Measurements from ENCODE around the gene RDH13.
"Not testable (repeated sequence)": the region's sequence is repeated elsewhere in the genome, so short reads cannot be mapped to it uniquely, and the experiment has no call there.

Gene RDH13

GRCh38 chr19:55028757-55029156 lies 34.2 kb downstream of the RDH13 start:
- Histone ChIP-seq H3K4me3 (no peak overlapping the region), H3K27ac (no peak overlapping the region)

GRCh38 chr19:55027472-55028337 lies 35.2 kb downstream of the RDH13 start:
- Histone ChIP-seq H3K27ac (no peak overlapping the region), H3K4me3 (no peak overlapping the region)

GRCh38 chr19:55027140-55027471 lies 35.8 kb downstream of the RDH13 start:
- not testable (repeated sequence) for H3K4me3 ChIP-seq, H3K27ac ChIP-seq

- H3K4me3 ChIP-seq: no peak overlapping the region
- no peak overlapping the region for H3K27ac ChIP-seq
These were observed 38.8 kb downstream of the RDH13 start for GRCh38 chr19:55024111-55024510.

GRCh38 chr19:55020351-55020750 lies 42.6 kb downstream of the RDH13 start:
- not testable (repeated sequence) for H3K27ac ChIP-seq, H3K4me3 ChIP-seq

GRCh38 chr19:55018633-55019032 lies 44.3 kb downstream of the RDH13 start:
- H3K27ac ChIP-seq: no peak overlapping the region
- no peak overlapping the region for H3K4me3 ChIP-seq

GRCh38 chr19:55018216-55018615 lies 44.7 kb downstream of the RDH13 start:
- Histone ChIP-seq H3K4me3 (no peak overlapping the region), H3K27ac (no peak overlapping the region)

GRCh38 chr19:55016017-55016416 lies 46.9 kb downstream of the RDH13 start:
- Histone ChIP-seq H3K27ac (no peak overlapping the region), H3K4me3 (no peak overlapping the region)

- Histone ChIP-seq H3K4me3 (no peak overlapping the region), H3K27ac (no peak overlapping the region)
These were observed 47.8 kb downstream of the RDH13 start for GRCh38 chr19:55015126-55015525.

GRCh38 chr19:55014714-55015113 lies 48.2 kb downstream of the RDH13 start:
- Histone ChIP-seq H3K4me3 (no peak overlapping the region), H3K27ac (no peak overlapping the region)

GRCh38 chr19:55013596-55013995 lies 49.4 kb downstream of the RDH13 start:
- no peak overlapping the region for H3K4me3 ChIP-seq
- H3K27ac ChIP-seq: no peak overlapping the region

- Histone ChIP-seq H3K27ac (no peak overlapping the region), H3K4me3 (no peak overlapping the region)
These were observed 50.6 kb downstream of the RDH13 start for GRCh38 chr19:55012306-55012705.

- H3K27ac ChIP-seq, H3K4me3 ChIP-seq: not testable (repeated sequence)
These were observed 52.4 kb downstream of the RDH13 start for GRCh38 chr19:55010561-55010960.

GRCh38 chr19:55008781-55009180 lies 54.2 kb downstream of the RDH13 start:
- not testable (repeated sequence) for H3K27ac ChIP-seq, H3K4me3 ChIP-seq

- H3K4me3 ChIP-seq, H3K27ac ChIP-seq: not testable (repeated sequence)
These were observed 54.8 kb downstream of the RDH13 start for GRCh38 chr19:55008189-55008588.

- H3K27ac ChIP-seq, H3K4me3 ChIP-seq: not testable (repeated sequence)
These were observed 55.4 kb downstream of the RDH13 start for GRCh38 chr19:55007537-55007936.

GRCh38 chr19:55006795-55007194 lies 56.2 kb downstream of the RDH13 start:
- peak overlapping the region in 3 of 7 experiments; percentile 20 to 33 (median 30) for H3K4me3 ChIP-seq
- not testable (repeated sequence) for H3K27ac ChIP-seq

GRCh38 chr19:55005684-55006488 lies 57.1 kb downstream of the RDH13 start:
- peak overlapping the region in 6 of 7 experiments; percentile 6 to 33 (median 23) for H3K4me3 ChIP-seq
- peak overlapping the region in 5 of 21 experiments; percentile 13 to 62 (median 40) for H3K27ac ChIP-seq

GRCh38 chr19:55000761-55001160 lies 62.2 kb downstream of the RDH13 start:
- H3K27ac ChIP-seq: no peak overlapping the region

GRCh38 chr19:54998751-54999239 lies 64.2 kb downstream of the RDH13 start:
- not testable (repeated sequence) for H3K4me3 ChIP-seq, H3K27ac ChIP-seq

More at GRCh38 chr19:55000761-55001160, 62.2 kb downstream of the RDH13 start:
- no peak overlapping the region for H3K4me3 ChIP-seq

- Histone ChIP-seq H3K4me3 (no peak overlapping the region), H3K27ac (no peak overlapping the region)
These were observed 67.4 kb downstream of the RDH13 start for GRCh38 chr19:54995561-54995960.

All from skin epidermis (tissue), 12 donors.